Skeletal muscle tissue (tissue), 4 donors: ENCODE measurements around the gene FAM168B. TPM values are rescaled to one million over a fixed set of nuclear protein-coding genes. Genes with fewer than 3 reads are reported as not detected.

Experiments
- H3K27ac ChIP-seq: one replicate; pipeline ENCODE4 v1.7.0; 2013; ENCODE audit warnings: mild to moderate bottlenecking, low read depth, low read length, inconsistent platforms
- H3K27me3 ChIP-seq, 3 donors: one replicate each; pipeline ENCODE4 v1.7.0; 2013; ENCODE audit warnings: low read length in 3 of 3; ENCODE audit not compliant: control insufficient read depth in 3 of 3, insufficient read depth in 3 of 3
- H3K36me3 ChIP-seq, 3 donors: one replicate each; pipeline ENCODE4 v1.7.0; 2013; ENCODE audit warnings: low read length in 3 of 3; ENCODE audit not compliant: control insufficient read depth in 3 of 3, insufficient read depth in 3 of 3
- H3K4me1 ChIP-seq, 3 donors: one replicate each; pipeline ENCODE4 v1.7.0; 2013; ENCODE audit warnings: low read length in 3 of 3, mild to moderate bottlenecking in 3 of 3; ENCODE audit not compliant: control insufficient read depth in 3 of 3, insufficient read depth in 3 of 3
- H3K4me3 ChIP-seq, 3 donors: one replicate each; pipeline ENCODE4 v1.7.0; 2013; ENCODE audit warnings: low read length in 3 of 3
- H3K9ac ChIP-seq, 3 donors: one replicate each; pipeline ENCODE4 v1.7.0; 2013; ENCODE audit warnings: low read length in 3 of 3, mild to moderate bottlenecking in 3 of 3, moderate library complexity in 2 of 3, low read depth in 1 of 3
- H3K9me3 ChIP-seq, 3 donors: one replicate each; pipeline ENCODE4 v1.7.0; 2013; ENCODE audit warnings: low read length in 3 of 3; ENCODE audit not compliant: control insufficient read depth in 3 of 3
- total RNA-seq: library from RNA; depleted of rRNA; stranded (reverse); fragments of >200 nt; gene quantifications from one replicate; pipeline ENCODE4 v1.2.3, GENCODE V29; 2014
- donor health status: Osteomylitis.

Gene FAM168B
- total RNA-seq, 1 donor from 2014 or later, result 57.4 TPM

- H3K27me3 ChIP-seq, result no peaks in the 10 kb centered on the region
- H3K9me3 ChIP-seq, result no peaks in the 10 kb centered on the region
- H3K4me3 ChIP-seq, result no peak overlapping the region
- peak overlapping the region in 2 of 3 donors; percentile 33 for H3K9ac ChIP-seq
- peaks cover 23 to 61% (median 36%) of the 10 kb centered on the region in 3 donors for H3K4me1 ChIP-seq
- peak overlapping the region; percentile 19 for H3K27ac ChIP-seq
- H3K36me3 ChIP-seq, result peaks cover 24 to 34% (median 24%) of the 10 kb centered on the region in 3 donors
These were observed 46.2 kb downstream of the FAM168B start for GRCh38 chr2:131046918-131047652.

DNA sequence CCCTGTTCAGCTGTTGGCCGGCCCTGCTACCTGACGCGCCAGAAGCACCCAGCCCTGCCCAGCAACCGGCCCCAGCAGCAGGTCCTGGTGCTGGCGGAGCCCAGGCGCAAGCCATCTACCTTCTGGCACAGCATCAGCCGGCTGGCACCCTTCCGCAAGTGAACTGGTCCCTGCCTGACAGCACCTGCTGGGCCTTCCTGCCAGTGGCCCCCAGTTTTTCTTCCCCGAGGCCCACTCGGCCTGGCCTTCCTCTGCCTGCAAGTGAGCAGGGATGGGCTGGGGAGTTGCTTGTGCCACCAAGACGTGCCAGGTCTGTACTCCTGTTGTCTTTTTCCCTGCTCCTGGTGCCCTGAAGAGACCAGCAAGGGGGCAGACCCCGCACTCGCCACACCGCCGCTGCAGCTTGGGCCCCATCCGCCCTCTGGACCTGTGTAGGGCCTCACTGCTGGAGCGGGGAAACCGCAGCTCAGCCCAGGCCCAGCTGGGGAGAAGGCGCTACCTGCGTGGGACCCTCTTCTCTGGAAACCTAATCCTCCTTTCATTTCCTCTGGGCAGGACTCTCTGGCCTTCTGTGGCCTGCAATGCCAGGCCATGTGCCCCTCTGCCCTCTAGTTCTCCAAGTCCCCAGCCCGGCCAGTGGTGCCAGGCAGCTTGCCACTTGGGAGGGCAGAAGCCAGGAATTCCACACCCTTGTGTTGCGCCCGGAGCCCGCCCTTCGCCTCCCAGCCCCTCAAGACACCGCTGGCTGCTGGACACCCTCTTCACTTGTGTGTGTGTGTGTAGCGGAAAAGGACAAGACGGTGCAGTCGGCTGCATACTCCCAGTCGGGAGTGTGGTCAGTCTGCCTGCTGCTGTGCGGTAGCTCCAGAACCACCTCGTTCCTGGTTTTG lies 47.0 kb downstream of the FAM168B start:
- Histone ChIP-seq H3K27me3 (no peaks in the 10 kb centered on the region), H3K9ac (peak overlapping the region in 2 of 3 donors; percentile 33 to 57), H3K36me3 (peaks cover 18 to 29% (median 19%) of the 10 kb centered on the region in 3 donors), H3K9me3 (no peaks in the 10 kb centered on the region), H3K27ac (peak overlapping the region; percentile 19), H3K4me1 (peaks cover 25 to 65% (median 39%) of the 10 kb centered on the region in 3 donors), H3K4me3 (peak overlapping the region in 1 of 3 donors; percentile 22)

DNA sequence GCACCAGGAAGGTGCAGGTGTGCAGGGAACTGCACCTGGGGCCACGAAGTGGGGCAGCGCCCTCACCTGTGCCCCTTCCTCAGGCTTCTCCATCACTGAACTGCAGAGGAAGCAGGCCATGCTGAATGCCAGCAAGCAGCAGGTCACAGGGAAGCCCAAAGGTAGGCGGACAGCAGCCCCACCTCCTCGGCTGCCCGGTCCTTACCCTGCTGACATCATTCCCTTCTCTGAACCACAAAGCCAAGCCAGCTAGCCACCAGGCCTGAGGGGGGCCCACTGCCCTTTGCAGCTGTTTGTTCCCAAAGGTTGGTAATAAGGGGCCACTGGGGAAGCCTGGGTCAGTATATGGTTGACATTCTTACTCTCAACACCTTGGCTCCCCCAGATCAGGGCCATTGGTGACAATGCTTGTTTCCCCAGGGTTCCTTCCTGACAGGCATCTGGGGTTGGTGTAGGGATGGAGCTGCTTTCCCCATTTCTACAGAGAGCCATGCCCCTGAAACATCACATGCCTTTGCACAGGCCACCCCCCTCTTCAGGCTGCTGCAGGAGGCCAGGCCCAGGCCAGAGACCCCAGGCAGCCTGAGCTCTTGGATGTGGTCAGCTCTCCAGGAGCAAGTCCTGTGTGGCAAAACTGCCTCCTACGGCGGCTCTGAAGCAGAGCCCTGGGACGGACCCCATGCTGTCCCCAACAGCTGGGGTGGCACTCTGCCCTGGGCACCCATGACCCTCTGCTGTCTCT lies 47.8 kb downstream of the FAM168B start:
- H3K9me3 ChIP-seq, result no peaks in the 10 kb centered on the region
- H3K4me1 ChIP-seq, result peaks cover 29 to 73% (median 47%) of the 10 kb centered on the region in 3 donors
- peaks cover 11 to 21% (median 16%) of the 10 kb centered on the region in 3 donors for H3K36me3 ChIP-seq
- H3K27ac ChIP-seq, result no peak overlapping the region
- H3K4me3 ChIP-seq, result no peak overlapping the region
- peak overlapping the region in 1 of 3 donors; percentile 57 for H3K9ac ChIP-seq
- no peaks in the 10 kb centered on the region for H3K27me3 ChIP-seq

DNA sequence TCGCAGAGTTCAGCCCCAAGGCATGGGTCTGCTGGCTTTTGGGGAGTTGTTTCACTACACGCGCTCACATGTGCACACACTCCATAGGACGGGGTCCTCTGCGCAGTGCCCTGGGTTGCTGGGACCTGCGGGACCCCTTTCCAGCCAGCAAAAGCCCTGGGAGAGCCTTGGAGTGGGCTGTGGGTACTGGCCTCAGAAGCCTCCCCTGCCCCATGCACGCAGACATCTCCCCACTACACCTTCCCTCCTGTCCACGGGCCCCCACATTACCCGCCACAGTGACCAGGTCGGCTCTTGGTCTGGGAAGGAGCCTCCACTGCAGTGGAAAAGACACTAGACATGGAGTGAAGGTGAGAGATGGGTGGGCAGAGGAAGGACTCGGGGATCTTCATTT lies 48.5 kb downstream of the FAM168B start:
- no peaks in the 10 kb centered on the region for H3K27me3 ChIP-seq
- H3K9me3 ChIP-seq, result no peaks in the 10 kb centered on the region
- H3K27ac ChIP-seq, result no peak overlapping the region
- H3K4me3 ChIP-seq, result no peak overlapping the region
- peaks cover 11 to 16% (median 12%) of the 10 kb centered on the region in 3 donors for H3K36me3 ChIP-seq
- peaks cover 29 to 80% (median 51%) of the 10 kb centered on the region in 3 donors for H3K4me1 ChIP-seq
- no peak overlapping the region for H3K9ac ChIP-seq

- Histone ChIP-seq H3K4me1 (peaks cover 29 to 84% (median 56%) of the 10 kb centered on the region in 3 donors), H3K9ac (no peak overlapping the region), H3K36me3 (peaks cover 8 to 11% (median 9%) of the 10 kb centered on the region in 3 donors), H3K4me3 (no peak overlapping the region), H3K27ac (no peak overlapping the region), H3K27me3 (no peaks in the 10 kb centered on the region), H3K9me3 (no peaks in the 10 kb centered on the region)
These were observed 49.0 kb downstream of the FAM168B start for GRCh38 chr2:131044075-131044756.

DNA sequence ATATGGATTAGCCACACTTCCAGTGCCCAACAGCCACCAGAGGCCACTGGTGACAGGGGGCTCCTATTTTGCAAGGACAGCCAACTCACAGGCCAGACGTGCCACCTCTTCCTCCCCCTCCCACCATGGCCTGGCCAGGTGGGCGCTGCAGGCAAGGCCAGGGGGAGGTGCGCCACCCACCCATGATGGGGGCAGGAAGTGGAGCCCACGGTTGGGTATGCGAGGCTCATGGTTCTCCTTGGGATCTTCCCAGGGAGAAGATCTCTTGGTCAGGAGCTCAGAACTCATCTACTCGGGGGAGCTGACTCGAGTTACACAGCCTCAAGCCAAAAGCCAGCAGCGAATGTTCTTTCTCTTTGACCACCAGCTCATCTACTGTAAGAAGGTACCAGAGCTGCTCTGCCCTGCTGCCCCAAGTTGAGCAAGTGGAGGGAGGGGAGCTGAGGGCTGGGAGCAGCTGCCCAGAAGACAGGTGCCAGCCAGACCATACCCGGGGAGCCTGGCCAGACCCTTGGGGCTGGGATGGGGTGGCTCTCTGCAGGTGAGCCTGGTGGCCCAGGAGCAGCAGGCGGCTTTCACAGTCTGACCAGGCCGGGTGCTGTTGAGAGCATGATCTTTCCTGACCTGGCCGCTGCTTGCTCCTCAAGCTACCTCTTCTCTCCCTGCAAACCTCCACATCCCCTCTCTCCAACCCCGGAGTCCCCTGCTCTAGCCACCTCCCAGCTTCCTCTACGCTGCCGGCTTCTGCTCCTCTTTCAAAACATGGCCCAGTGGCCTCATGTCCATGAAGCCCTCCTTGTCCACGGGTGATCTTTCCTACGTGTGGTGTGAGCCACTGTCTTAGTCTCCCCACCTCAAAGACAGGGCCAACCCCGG lies 49.8 kb downstream of the FAM168B start:
- H3K9ac ChIP-seq, result no peak overlapping the region
- H3K9me3 ChIP-seq, result no peaks in the 10 kb centered on the region
- no peak overlapping the region for H3K27ac ChIP-seq
- H3K27me3 ChIP-seq, result no peaks in the 10 kb centered on the region
- no peak overlapping the region for H3K4me3 ChIP-seq
- H3K36me3 ChIP-seq, result peaks cover under 1 to 8% (median 2%) of the 10 kb centered on the region in 3 donors
- peaks cover 27 to 79% (median 55%) of the 10 kb centered on the region in 3 donors for H3K4me1 ChIP-seq

DNA sequence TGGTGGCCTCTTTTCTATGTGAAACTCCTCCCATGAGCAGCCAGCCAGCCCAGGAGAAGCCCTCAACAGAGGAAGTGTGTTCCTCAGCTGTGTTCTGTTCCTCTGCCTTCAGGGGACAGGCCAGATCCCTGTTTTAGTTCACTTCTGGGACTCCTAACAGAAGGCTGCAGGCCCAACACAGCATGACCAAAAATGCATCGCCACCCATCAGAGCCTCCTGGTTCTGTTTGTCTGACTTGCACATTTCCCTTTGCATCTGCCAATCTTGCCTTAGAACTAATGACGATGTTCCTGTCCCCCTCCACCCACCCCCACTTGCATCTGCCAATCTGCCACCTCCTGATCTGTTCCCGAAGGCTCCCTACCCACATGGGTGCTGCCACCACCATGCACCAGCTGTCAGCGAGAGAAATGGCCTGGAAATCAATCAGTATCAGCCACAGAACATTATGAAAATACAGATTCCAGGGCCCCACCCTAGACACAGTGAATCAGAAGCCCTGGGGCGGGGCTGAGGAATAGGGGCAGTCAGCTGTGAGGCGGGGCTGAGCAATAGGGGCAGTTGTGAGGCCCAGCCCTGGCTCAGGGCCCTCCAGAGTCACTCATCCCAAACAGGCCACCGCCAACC lies 51.0 kb downstream of the FAM168B start:
- no peak overlapping the region for H3K9ac ChIP-seq
- no peaks in the 10 kb centered on the region for H3K27me3 ChIP-seq
- no peak overlapping the region for H3K27ac ChIP-seq
- H3K36me3 ChIP-seq, result peaks cover 0 to 3% (median 2%) of the 10 kb centered on the region in 3 donors
- H3K4me1 ChIP-seq, result peaks cover 24 to 78% (median 56%) of the 10 kb centered on the region in 3 donors
- H3K4me3 ChIP-seq, result no peak overlapping the region
- H3K9me3 ChIP-seq, result no peaks in the 10 kb centered on the region

DNA sequence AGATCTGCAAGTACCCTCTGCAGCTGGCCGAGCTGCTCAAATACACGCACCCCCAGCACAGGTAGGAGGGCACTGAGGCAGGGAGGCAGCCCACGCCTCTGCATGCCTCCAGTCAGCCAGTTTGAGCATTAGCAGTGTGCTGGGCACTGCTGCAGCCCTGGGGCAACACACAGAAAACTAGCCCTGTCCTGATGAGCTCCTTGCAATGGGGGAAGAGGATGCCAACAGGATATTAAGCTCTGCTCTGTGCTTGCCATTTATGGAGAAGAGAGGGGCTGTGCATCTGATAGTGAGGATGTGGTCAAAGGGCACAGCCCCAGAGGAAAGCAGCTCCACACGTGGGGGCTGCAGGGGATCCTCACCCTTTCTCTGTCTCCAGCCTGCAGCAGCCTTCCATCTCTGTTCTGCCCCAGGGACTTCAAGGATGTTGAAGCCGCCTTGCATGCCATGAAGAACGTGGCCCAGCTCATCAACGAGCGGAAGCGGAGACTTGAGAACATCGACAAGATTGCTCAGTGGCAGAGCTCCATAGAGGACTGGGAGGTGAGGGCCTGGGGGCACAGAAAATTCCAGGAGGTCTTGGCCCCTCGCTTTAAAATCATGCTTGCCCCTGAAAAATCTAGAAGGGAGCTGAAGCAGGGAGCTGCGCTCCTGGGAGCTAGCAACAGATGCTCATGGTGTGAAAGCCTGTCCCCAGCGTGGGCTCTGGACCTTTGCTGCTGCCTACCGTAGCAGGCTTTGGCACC lies 51.7 kb downstream of the FAM168B start:
- Histone ChIP-seq H3K4me3 (no peak overlapping the region), H3K36me3 (peaks cover 0 to 3% (median 2%) of the 10 kb centered on the region in 3 donors)

More for the DNA sequence above, 51.7 kb downstream of the FAM168B start:
- peak overlapping the region in 2 of 3 donors; percentile 21 to 45 for H3K9ac ChIP-seq
- no peak overlapping the region for H3K27ac ChIP-seq
- no peaks in the 10 kb centered on the region for H3K9me3 ChIP-seq
- H3K27me3 ChIP-seq, result peaks cover 0 to 3% (median 0%) of the 10 kb centered on the region in 3 donors
- H3K4me1 ChIP-seq, result peaks cover 24 to 74% (median 50%) of the 10 kb centered on the region in 3 donors
